ENCODE measurements around the gene ELOVL5. TPM values are rescaled to one million over a fixed set of nuclear protein-coding genes. Genes with fewer than 3 reads are reported as not detected.
A peak's percentile ranks its signal among the peaks of the same experiment; 100 is the strongest.

Gene ELOVL5
- total RNA-seq, 1 donor from 2014 or later: 97.7 TPM

- no peak for DNase-seq (ENCODE audit: low spot score)
Measured at GRCh38 chr6:53273370-53273769, 75.4 kb downstream of the ELOVL5 start.

GRCh38 chr6:53269827-53270226 is 78.9 kb downstream of the ELOVL5 start:
- DNase-seq (ENCODE audit: low spot score): no peak

- DNase-seq (ENCODE audit: low spot score): no peak
Measured at GRCh38 chr6:53268858-53269608, 79.7 kb downstream of the ELOVL5 start.

GRCh38 chr6:53266553-53267090 is 82.1 kb downstream of the ELOVL5 start:
- no peak for DNase-seq (ENCODE audit: low spot score)

GRCh38 chr6:53264915-53265607 is 83.7 kb downstream of the ELOVL5 start:
- DNase-seq (ENCODE audit: low spot score): no peak

- DNase-seq (ENCODE audit: low spot score): no peak
Measured at GRCh38 chr6:53264337-53264736, 84.4 kb downstream of the ELOVL5 start.

GRCh38 chr6:53263917-53264316 is 84.8 kb downstream of the ELOVL5 start:
- no peak for DNase-seq (ENCODE audit: low spot score)

- DNase-seq (ENCODE audit: low spot score): no peak
Measured at GRCh38 chr6:53259860-53260580, 88.7 kb downstream of the ELOVL5 start.

GRCh38 chr6:53258774-53259155 is 90.0 kb downstream of the ELOVL5 start:
- no peak for DNase-seq (ENCODE audit: low spot score)

- no peak for DNase-seq (ENCODE audit: low spot score)
Measured at GRCh38 chr6:53258076-53258773, 90.5 kb downstream of the ELOVL5 start.

GRCh38 chr6:53257533-53257932 is 91.2 kb downstream of the ELOVL5 start:
- no peak for DNase-seq (ENCODE audit: low spot score)

GRCh38 chr6:53257001-53257400 is 91.7 kb downstream of the ELOVL5 start:
- no peak for DNase-seq (ENCODE audit: low spot score)

- DNase-seq (ENCODE audit: low spot score): no peak
Measured at GRCh38 chr6:53252177-53252692, 96.5 kb downstream of the ELOVL5 start.

GRCh38 chr6:53251033-53251672 is 97.6 kb downstream of the ELOVL5 start:
- DNase-seq (ENCODE audit: low spot score): no peak

- DNase-seq (ENCODE audit: low spot score): peak; percentile 37
Measured at GRCh38 chr6:53250176-53251032, 98.3 kb downstream of the ELOVL5 start.

GRCh38 chr6:53246924-53247323 is 101.8 kb downstream of the ELOVL5 start:
- no peak for DNase-seq (ENCODE audit: low spot score)

GRCh38 chr6:53244958-53245357 is 103.8 kb downstream of the ELOVL5 start:
- DNase-seq (ENCODE audit: low spot score): peak; percentile 40

GRCh38 chr6:53244399-53244931 is 104.3 kb downstream of the ELOVL5 start:
- DNase-seq (ENCODE audit: low spot score): no peak

GRCh38 chr6:53241938-53242337 is 106.8 kb downstream of the ELOVL5 start:
- DNase-seq (ENCODE audit: low spot score): no peak

- no peak for DNase-seq (ENCODE audit: low spot score)
Measured at GRCh38 chr6:53240761-53241160, 108.0 kb downstream of the ELOVL5 start.

Measured in umbilical cord (tissue), 2 donors.